AML-193 (cell line): ENCODE data around the gene CHCHD3.
"Not testable (repeated sequence)": the region's sequence is repeated elsewhere in the genome, so short reads cannot be mapped to it uniquely, and the experiment has no call there.

Experiments used
- DNase-seq, 2 experiments: peaks; one replicate each; lab custom pipeline; 2025; lab: John Stamatoyannopoulos, UW

CHCHD3 gene

DNA sequence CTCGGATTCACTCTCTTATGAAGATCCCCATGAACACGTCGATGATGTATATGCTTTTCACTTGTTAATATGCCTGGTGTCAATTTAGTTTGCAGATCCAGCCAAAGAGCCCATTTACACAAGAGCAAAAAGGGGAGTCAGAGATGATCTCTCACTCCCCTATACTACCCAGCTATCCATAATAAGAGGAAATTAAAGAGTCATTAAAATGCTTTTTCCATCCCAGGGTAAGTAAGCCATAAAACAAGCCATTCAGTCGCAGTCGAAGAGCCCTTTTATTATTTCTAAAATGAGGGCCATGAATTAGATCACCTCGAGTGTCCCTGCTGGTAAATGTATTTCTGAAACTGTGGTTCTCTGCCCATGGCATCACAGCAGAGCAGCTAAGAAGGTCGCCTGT is 41.2 kb downstream of the CHCHD3 start:
- no peak for DNase-seq

DNA sequence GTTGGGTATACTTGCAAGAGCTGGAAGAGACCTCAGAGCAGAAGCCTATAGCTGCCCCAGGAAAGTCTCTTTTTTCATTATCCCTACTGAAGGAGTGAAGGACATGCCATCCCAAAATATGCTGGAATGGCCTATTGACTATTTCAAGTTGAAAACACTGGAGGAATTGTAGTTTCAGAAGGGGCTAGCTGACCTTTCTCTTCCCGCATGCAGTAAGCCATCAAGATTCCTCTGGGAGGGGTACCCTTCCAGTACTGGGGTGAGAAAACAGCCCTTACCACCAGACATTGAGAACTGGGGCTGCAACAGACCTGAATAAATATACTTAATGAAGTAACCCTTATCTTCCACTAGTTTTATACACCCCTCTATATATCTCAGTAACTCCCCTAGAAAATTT is 41.7 kb downstream of the CHCHD3 start:
- no peak for DNase-seq

DNA sequence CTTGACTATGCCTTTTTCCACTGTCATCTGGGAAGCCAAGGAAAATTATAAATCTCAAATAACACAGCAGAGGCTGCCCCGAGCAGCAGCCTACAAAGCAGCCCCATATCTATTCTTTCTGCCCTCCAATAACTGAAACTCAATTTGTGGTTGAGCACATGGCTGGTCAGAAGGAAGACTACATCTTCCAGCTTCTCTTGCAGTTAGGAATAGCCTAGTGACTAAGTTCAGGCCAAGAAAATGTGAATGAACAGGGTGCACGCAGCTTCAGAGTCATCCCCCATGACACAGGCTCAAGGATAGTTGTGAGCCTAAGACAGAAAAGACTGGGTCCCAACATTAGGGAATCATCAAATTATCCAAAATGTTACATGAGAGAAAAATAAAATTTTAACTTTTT is 42.3 kb downstream of the CHCHD3 start:
- DNase-seq: no peak

DNA sequence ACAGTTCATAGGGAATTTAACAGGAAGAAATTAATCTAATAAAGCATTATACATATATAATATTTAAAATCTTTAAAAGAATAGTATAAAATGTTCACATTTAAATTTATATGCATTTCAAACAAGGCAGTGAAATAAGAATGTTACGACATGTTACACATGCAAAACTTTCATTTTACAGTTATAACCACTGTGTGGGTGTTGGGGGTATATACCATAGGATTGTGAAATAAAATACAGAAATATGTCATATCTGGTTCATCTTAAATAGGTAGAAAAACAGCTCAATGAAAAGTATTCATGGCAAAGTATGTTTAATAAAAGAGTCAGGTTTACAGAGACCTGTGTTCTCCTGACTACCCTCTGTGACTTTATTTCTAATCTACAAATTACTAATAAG is 45.6 kb downstream of the CHCHD3 start:
- DNase-seq: peak; percentile 28 to 41

DNA sequence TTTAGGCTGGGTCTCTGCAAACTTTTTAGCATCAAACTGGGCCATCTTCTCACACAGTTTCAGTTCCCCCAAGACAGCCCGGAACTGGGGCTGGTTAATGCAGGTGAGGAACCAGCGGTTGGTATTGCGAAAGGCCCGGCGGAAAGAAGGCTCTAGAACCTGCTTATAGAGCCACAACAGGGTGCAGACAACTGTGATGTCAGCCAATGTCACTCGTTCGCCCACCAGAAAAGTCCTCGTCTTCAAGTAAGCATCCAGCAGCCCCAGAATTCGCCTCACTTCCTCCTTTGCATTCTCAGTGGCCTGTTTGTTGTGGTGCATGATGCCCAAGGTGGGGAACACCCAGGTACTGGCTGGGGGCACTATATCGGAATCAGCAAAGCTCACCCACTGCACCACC is 46.6 kb downstream of the CHCHD3 start:
- not testable (repeated sequence) for DNase-seq

DNA sequence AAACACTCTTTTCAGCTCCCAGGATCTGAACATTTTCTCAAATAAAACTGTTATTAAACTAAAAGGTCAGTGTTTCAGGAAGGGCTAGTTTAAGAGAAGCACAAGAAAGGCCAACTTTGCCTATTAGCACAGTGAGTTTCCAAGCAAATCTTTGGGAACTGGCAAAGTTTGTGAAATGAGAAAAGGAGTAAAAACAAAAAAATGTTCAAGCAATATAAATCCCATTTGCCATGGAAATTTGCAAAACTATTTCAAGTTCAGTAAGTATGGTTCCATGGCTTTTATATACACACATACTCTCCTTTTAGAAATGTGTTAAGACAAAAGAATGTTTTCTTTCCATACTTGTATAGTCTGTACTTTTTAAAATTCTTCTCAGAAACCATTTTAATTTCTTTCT is 51.5 kb downstream of the CHCHD3 start:
- DNase-seq: no peak

DNA sequence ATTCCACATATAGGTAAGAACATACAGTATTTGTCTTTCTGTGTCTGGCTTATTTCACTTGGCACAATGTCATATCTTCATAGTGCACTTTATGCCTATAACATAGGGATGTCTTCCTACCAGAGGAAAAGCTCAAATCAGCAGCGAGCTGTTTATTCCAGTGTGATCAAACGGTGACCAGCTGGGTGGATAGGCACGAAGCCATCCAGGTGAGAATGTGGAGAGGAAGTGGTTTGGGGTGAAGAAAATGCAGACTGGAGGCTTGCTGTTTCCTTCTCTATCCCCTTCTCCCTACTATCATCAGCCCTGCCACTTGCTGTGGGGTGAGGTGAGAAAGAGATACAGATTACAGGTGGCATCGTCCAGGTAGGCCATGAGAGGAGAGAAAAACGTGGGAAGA is 52.4 kb downstream of the CHCHD3 start:
- no peak for DNase-seq

DNA sequence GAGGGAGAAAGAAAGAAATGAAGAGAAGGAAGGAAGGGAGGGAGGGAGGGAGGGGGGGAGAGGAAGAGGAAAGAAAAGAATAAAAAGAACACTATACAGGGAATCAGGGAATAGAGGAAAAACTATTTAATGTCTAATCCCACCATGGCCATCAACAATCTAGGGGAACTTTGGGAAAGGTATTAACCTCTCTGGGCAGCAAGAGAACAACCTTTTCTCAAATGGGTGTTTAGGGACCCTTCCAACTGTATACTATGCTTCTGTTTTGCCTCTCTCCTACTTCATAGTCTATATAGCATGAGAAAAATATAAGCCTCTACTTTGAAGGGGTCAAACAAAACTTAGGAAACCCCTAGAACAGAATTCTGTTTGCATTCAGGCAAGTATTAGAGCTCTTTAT is 54.5 kb downstream of the CHCHD3 start:
- DNase-seq: no peak

DNA sequence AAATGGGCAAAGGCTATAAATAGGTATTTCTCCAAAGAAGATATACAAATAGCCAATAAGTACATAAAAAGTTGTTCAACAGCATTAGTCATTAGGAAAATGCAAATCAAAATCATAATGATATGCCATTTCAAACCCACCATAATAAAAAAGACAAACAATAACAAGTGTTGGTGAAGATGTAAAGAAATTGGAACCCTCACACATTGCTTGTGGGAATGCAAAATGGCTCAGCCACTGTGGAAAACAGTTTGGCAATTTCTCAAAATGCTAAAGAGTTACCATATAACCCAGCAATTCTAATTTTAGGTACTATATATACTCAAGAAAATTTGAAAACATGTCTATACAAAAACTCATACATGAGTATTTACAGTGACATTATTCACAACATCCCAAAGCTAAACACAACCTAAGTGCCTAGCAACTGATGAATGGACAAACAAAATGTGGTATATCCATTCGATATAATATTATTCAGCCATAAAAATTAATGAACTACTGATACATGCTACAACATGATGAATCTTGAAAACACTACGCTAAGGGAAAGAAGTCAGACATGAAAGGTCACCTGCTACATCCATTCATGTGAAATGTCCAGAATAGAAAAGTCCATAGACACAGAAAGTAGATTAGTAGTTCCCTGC is 55.6 kb downstream of the CHCHD3 start:
- no peak for DNase-seq

DNA sequence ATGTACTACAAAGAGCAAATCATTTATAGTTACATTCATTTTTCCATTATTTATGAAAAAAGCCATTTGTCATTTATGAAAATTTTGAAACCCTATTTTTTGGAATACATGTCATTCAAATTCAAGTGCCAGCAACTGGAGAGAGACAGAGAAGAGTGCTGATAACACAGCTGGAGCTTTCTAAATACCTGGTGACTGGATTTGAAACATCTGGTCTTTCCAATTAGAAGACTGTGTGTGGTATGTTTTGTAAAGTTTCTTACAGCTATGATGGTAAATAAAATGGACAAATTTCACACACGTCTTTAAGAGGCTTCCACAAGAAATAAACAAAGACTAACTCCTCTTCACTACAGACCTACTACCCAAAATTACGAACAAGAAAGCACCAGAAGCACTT is 56.8 kb downstream of the CHCHD3 start:
- DNase-seq: no peak

DNA sequence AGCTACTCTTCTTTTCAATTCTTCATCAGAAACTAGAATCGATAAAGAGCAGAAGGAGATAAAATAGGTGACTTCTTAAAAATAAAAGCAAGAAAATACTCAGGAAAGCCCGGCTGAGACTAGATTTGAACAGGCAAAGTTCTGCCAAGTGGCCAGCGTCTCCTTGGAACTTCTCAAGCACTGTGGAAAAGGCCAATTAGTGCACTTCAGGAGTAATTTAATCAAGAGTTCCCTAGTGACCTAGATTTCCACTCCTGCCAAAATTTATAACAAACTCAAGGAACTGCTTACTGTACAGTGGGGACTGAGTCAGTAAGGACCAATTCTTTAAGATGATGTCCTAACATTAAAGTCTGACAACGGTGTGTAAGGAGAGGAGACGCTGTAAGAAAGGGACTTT is 57.3 kb downstream of the CHCHD3 start:
- DNase-seq: no peak

DNA sequence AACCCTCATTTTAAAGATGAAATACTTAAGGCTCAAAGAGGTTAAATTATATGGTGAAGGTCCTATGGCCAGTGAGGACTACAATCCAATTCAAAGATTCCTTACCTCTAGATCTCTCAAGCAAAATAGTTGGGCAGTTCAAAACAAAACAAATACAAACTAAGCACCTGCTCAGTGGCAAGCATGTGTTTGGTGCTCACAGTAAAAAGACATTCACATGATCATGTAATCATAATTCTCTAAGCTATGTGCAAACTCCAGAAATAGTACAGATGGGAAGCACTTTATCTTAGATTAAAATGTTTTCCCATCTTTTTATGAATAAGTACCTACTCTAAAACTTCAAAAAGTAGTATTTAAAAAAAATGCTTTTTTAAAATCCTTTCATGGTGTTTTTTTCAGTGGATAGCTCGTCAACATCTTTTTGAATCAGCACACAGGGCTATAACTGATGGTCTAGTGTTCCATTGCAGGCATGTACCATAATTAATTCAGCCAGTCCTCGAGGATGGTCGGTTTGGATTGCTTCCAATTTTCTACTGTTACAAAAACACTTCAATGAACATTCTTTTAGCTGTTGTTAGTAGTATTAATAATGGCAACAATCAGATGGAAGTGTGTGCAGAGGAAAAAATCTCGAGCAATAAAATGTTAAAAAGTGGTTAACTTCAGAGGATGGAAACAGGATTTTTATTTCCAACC is 58.4 kb downstream of the CHCHD3 start:
- DNase-seq: no peak

DNA sequence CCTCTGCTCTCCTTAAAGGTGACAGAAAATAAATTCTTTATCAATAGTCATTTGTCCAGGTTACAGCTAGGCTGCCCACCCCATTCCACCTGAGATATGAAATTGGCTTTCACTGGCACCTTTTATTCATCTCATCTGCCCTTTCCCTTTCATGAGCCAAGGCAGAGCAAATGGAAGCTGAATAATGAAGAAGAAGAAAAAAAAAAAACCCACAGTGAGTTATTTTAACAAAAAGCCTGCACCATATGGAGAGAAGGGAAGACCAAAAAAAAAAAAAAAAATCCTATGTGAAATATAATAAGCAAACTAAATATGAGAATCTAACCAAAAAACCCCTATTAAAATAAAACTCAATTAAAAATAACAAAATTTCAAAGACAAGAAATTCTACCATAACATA is 59.2 kb downstream of the CHCHD3 start:
- DNase-seq: no peak

DNA sequence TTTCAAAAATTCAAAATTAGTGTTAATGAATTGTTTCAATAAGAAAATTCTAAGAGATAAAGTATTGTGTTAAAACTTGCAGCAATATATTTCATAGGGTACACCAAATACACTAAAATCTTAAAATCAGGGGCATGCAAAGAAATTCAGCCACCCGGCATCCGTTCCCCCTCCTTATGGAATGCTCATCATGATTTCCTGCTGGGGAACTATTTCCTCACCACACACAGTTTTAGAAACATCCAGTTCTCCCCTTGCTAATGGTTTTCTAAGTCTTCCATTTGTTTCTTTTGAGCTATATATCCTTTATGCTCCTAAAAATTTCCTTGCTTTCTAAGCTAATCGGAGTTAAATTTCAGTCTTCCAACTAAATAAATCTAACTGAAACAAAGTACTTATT is 60.7 kb downstream of the CHCHD3 start:
- no peak for DNase-seq

DNA sequence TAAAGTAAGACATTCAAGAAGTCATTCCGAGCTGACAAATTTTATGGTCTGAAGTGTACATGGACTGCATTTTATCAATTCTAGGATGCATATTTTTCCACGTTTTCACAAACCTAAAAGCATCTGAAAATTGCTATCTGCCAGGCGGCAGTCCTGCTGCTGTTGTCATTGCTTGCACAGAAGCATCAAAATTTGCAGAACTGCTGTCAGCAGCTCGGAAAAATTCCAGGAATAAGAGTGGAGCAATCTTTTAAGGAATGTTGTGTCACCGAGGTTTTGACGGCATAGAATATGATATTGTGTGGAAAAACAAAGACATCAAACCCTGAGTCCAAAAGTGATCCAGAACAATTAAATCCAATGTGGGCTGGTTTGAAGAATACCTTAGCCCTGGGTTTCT is 61.4 kb downstream of the CHCHD3 start:
- DNase-seq: no peak

DNA sequence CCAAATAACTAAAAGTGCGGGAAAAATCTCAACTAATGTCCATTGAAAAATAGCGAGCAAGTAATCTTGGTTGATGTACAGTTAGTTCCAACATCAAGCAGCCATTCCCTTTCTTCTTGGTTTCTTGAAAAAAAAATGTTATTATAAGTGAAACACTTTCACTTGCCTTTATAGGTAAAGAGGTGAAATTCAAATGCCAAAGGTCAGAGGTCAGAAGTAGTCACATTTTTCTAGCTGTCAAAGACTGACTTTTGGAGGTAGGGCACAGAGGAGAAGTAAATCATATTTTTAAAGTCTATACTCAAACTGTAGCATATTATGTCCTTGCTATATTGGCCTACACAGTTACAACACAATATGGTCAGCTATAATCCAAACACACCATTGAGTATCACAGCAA is 62.3 kb downstream of the CHCHD3 start:
- DNase-seq: no peak

DNA sequence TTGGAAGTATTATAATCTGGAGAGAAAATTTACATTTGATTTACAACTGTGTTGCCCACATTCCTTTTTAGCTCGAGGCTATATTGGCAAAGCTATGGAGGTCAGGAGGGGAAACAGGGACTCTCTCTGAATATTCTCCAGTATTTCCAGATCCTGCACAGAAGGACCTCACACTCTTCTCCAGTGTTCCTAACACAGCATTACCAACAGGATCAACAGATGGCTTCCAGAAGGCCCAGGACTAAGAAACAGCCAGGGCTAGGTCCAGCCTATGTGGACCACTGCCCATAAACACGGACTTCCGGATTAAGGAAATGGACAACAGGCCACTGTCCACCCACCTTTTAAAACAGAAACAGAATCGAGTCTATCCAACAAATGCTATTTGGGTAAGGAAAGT is 65.3 kb downstream of the CHCHD3 start:
- no peak for DNase-seq

DNA sequence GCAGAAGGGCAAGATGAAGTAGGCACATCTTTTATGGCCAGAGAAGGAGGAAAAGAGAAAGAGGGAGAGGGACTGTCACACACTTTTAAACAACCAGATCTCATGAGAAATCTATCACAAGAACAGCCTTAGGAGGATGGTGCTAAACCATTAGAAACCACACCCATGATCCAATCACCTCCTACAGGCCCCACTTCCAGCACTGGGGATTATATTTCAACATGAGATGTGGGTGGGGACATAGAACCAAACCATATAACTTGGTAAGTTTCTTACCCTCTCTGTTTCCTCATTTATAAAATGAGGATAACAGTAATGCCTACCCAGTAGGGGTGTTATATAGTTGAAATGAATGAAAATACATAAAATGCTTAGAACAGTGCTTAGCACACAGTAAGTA is 66.0 kb downstream of the CHCHD3 start:
- DNase-seq: no peak

DNA sequence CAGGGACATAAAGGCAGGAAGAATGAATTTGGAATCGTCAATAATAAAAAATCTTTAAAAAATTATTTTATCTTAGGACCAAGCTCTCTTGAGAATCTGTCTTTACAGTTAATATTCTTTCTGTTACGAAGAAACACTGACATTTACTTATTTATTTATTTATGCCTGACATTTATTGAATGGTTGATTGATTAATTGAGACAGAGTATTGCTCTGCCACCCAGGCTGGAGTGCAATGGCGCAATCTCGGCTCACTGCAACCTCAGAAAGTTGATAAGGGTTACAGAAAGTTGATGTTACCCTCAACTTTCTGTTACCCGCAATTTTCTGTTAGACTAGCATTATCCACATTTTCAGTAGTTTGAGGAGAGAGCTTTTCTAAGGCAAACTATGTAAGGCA is 70.1 kb downstream of the CHCHD3 start:
- no peak for DNase-seq

DNA sequence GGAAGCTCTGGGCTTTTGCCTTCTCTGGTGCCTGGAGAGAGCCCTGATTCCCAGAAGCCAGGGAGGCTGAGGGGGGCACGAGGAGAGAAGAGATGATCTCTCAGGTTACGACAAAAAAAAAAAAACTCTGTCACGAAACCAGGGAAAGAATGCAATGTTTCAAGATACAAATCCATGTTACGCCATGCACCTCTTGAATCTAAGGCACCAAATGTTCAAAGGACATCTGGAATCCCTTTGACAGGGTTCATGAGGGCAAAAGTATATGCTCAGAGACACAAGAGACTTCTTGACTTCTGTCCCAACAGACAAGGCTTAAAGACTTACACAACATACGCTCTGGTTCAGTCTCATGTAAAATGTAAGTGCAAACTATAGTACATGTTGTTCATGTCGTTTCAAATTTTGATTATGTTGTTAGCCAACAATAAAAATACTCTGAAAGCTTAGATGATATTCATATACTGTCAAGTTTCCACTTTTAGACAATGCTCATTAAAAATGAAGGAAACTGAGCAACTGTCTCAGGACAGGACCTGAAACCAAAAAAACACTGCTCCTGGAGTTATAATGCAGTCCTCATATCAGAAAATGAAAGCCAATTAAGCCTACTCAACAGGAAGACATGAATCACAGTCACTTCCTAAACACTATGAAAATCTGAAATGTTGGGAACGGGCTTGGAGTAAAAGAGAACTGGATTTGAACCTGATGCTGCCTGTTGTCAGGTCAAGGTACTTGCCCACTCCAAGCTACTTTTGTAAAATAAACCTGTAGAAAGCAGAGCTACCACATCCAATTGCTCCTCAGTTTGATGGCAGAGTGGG is 72.3 kb downstream of the CHCHD3 start:
- no peak for DNase-seq

DNA sequence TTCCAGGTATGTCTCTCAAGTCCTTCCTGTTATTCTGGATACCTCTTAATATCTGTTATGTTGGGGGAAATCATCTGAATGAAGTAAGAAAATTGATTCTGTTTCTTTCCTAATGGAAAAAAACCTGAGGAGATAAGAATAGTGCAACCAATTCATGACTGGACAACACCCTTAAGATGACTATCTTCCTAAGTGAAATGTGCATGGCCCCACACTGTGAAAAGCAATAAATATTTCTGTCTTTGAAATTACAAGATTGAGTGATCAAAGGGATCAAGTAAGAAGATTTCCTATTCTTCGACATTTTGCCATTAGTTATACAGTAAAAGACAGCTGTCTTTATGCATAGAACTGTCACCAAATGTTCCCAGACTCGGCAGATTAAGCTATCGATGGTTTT is 73.9 kb downstream of the CHCHD3 start:
- no peak for DNase-seq

DNA sequence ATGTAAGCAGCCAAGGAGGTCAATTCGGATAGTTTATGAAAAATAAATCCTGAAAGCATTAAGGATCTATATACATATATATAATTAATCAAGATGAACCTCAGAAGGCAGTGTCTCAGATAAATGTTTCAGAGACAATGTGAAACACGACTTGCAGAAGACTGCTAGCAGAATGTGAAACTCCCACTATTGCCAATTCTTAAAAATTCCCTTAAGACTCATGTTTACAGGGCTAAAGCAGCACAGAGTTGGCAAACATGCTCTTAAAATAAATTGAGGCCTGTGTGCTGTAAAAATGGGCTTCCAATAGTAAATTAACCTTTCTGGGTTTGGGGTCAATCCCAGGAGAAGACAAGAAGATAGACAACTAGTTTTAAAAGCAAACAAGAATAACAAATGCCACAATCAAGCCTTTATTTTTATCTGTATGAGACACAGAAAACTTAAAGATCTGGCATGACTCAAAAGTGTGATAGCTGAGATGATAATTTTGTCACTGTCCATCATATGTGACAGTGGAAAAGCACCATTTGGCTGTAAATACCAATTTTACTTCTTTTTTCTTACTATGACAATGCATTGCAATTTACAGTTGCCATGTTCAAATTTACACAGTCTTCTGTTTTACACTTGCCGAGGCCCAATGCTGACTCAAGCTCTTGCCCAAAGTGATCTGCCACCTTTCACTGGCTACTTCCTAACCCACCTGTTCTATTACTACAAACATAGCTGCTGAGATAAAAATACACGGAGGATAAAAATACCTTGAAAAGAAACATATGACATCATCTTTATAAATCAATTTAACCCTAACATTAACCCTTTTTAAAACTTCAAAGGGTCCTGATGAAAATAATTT is 78.6 kb downstream of the CHCHD3 start:
- no peak for DNase-seq
